ENCODE measurements around the gene CNFN.

CNFN gene

GRCh38 chr19:42410371-42410770 is 20.3 kb upstream of the CNFN start:
- Histone ChIP-seq H3K9me3 (ENCODE audit: control insufficient read depth, insufficient read depth, low read depth, low read length) (no peaks in the 10 kb centered on the region), H3K4me1 (ENCODE audit: control insufficient read depth, insufficient read depth, low read length) (peaks cover 11% of the 10 kb centered on the region), H3K27me3 (ENCODE audit: control insufficient read depth, insufficient read depth, low read length) (peaks cover 61% of the 10 kb centered on the region), H3K27ac (ENCODE audit: low read depth, low read length) (no peak overlapping the region), H3K36me3 (ENCODE audit: control insufficient read depth, insufficient read depth, low read length) (peaks cover 5% of the 10 kb centered on the region), H3K4me3 (ENCODE audit: low read depth, low read length) (no peak overlapping the region), H3K9ac (ENCODE audit: low read length) (no peak overlapping the region)

- peaks cover 5% of the 10 kb centered on the region for H3K36me3 ChIP-seq (ENCODE audit: control insufficient read depth, insufficient read depth, low read length)
- H3K9ac ChIP-seq (ENCODE audit: low read length), result no peak overlapping the region
- H3K4me1 ChIP-seq (ENCODE audit: control insufficient read depth, insufficient read depth, low read length), result peaks cover 11% of the 10 kb centered on the region
- no peak overlapping the region for H3K27ac ChIP-seq (ENCODE audit: low read depth, low read length)
- no peak overlapping the region for H3K4me3 ChIP-seq (ENCODE audit: low read depth, low read length)
- peaks cover 59% of the 10 kb centered on the region for H3K27me3 ChIP-seq (ENCODE audit: control insufficient read depth, insufficient read depth, low read length)
- H3K9me3 ChIP-seq (ENCODE audit: control insufficient read depth, insufficient read depth, low read depth, low read length), result no peaks in the 10 kb centered on the region
Measured at GRCh38 chr19:42409477-42409876, 19.4 kb upstream of the CNFN start.

GRCh38 chr19:42407816-42408175 is 17.7 kb upstream of the CNFN start:
- H3K9me3 ChIP-seq (ENCODE audit: control insufficient read depth, insufficient read depth, low read depth, low read length), result no peaks in the 10 kb centered on the region
- H3K9ac ChIP-seq (ENCODE audit: low read length), result no peak overlapping the region
- peaks cover 56% of the 10 kb centered on the region for H3K27me3 ChIP-seq (ENCODE audit: control insufficient read depth, insufficient read depth, low read length)
- H3K4me3 ChIP-seq (ENCODE audit: low read depth, low read length), result no peak overlapping the region
- peaks cover 5% of the 10 kb centered on the region for H3K36me3 ChIP-seq (ENCODE audit: control insufficient read depth, insufficient read depth, low read length)
- H3K27ac ChIP-seq (ENCODE audit: low read depth, low read length), result no peak overlapping the region
- H3K4me1 ChIP-seq (ENCODE audit: control insufficient read depth, insufficient read depth, low read length), result peaks cover 14% of the 10 kb centered on the region

- no peak overlapping the region for H3K4me3 ChIP-seq (ENCODE audit: low read depth, low read length)
- peaks cover 14% of the 10 kb centered on the region for H3K4me1 ChIP-seq (ENCODE audit: control insufficient read depth, insufficient read depth, low read length)
- no peak overlapping the region for H3K27ac ChIP-seq (ENCODE audit: low read depth, low read length)
- no peak overlapping the region for H3K9ac ChIP-seq (ENCODE audit: low read length)
- H3K27me3 ChIP-seq (ENCODE audit: control insufficient read depth, insufficient read depth, low read length), result peaks cover 57% of the 10 kb centered on the region
- no peaks in the 10 kb centered on the region for H3K9me3 ChIP-seq (ENCODE audit: control insufficient read depth, insufficient read depth, low read depth, low read length)
- H3K36me3 ChIP-seq (ENCODE audit: control insufficient read depth, insufficient read depth, low read length), result peaks cover 5% of the 10 kb centered on the region
Measured at GRCh38 chr19:42407085-42407815, 17.2 kb upstream of the CNFN start.

GRCh38 chr19:42406111-42406510 is 16.0 kb upstream of the CNFN start:
- Histone ChIP-seq H3K36me3 (ENCODE audit: control insufficient read depth, insufficient read depth, low read length) (peaks cover 5% of the 10 kb centered on the region), H3K9ac (ENCODE audit: low read length) (no peak overlapping the region), H3K27ac (ENCODE audit: low read depth, low read length) (no peak overlapping the region)

GRCh38 chr19:42403586-42403985 is 13.5 kb upstream of the CNFN start:
- Histone ChIP-seq H3K27ac (ENCODE audit: low read depth, low read length) (no peak overlapping the region), H3K9me3 (ENCODE audit: control insufficient read depth, insufficient read depth, low read depth, low read length) (no peaks in the 10 kb centered on the region), H3K4me1 (ENCODE audit: control insufficient read depth, insufficient read depth, low read length) (peaks cover 10% of the 10 kb centered on the region), H3K27me3 (ENCODE audit: control insufficient read depth, insufficient read depth, low read length) (peaks cover 42% of the 10 kb centered on the region), H3K9ac (ENCODE audit: low read length) (no peak overlapping the region), H3K4me3 (ENCODE audit: low read depth, low read length) (no peak overlapping the region), H3K36me3 (ENCODE audit: control insufficient read depth, insufficient read depth, low read length) (peaks cover 3% of the 10 kb centered on the region; the same call in 1 of the 2 replicates)

More at GRCh38 chr19:42406111-42406510, 16.0 kb upstream of the CNFN start:
- Histone ChIP-seq H3K4me1 (ENCODE audit: control insufficient read depth, insufficient read depth, low read length) (peaks cover 8% of the 10 kb centered on the region), H3K4me3 (ENCODE audit: low read depth, low read length) (no peak overlapping the region), H3K27me3 (ENCODE audit: control insufficient read depth, insufficient read depth, low read length) (peaks cover 52% of the 10 kb centered on the region), H3K9me3 (ENCODE audit: control insufficient read depth, insufficient read depth, low read depth, low read length) (no peaks in the 10 kb centered on the region)

- Histone ChIP-seq H3K4me1 (ENCODE audit: control insufficient read depth, insufficient read depth, low read length) (peaks cover 15% of the 10 kb centered on the region), H3K36me3 (ENCODE audit: control insufficient read depth, insufficient read depth, low read length) (peaks cover 2% of the 10 kb centered on the region; the same call in 1 of the 2 replicates), H3K27me3 (ENCODE audit: control insufficient read depth, insufficient read depth, low read length) (peaks cover 34% of the 10 kb centered on the region), H3K4me3 (ENCODE audit: low read depth, low read length) (peak overlapping the region; percentile 79), H3K9me3 (ENCODE audit: control insufficient read depth, insufficient read depth, low read depth, low read length) (no peaks in the 10 kb centered on the region), H3K27ac (ENCODE audit: low read depth, low read length) (no peak overlapping the region), H3K9ac (ENCODE audit: low read length) (peak overlapping the region; percentile 24)
Measured at GRCh38 chr19:42402376-42403116, 12.4 kb upstream of the CNFN start.

GRCh38 chr19:42401365-42402303 is 11.5 kb upstream of the CNFN start:
- H3K4me3 ChIP-seq (ENCODE audit: low read depth, low read length), result peak overlapping the region; percentile 79
- H3K36me3 ChIP-seq (ENCODE audit: control insufficient read depth, insufficient read depth, low read length), result no peaks in the 10 kb centered on the region
- H3K4me1 ChIP-seq (ENCODE audit: control insufficient read depth, insufficient read depth, low read length), result peaks cover 16% of the 10 kb centered on the region
- peaks cover 30% of the 10 kb centered on the region for H3K27me3 ChIP-seq (ENCODE audit: control insufficient read depth, insufficient read depth, low read length)
- peak overlapping the region; percentile 40 for H3K9ac ChIP-seq (ENCODE audit: low read length)
- H3K27ac ChIP-seq (ENCODE audit: low read depth, low read length), result no peak overlapping the region
- H3K9me3 ChIP-seq (ENCODE audit: control insufficient read depth, insufficient read depth, low read depth, low read length), result no peaks in the 10 kb centered on the region

- H3K27ac ChIP-seq (ENCODE audit: low read depth, low read length), result no peak overlapping the region
- H3K4me1 ChIP-seq (ENCODE audit: control insufficient read depth, insufficient read depth, low read length), result peaks cover 20% of the 10 kb centered on the region
Measured at GRCh38 chr19:42400404-42400803, 10.3 kb upstream of the CNFN start.

GRCh38 chr19:42397263-42398166 is 7.4 kb upstream of the CNFN start:
- peaks cover 13% of the 10 kb centered on the region for H3K27me3 ChIP-seq (ENCODE audit: control insufficient read depth, insufficient read depth, low read length)
- no peaks in the 10 kb centered on the region for H3K36me3 ChIP-seq (ENCODE audit: control insufficient read depth, insufficient read depth, low read length)
- H3K9me3 ChIP-seq (ENCODE audit: control insufficient read depth, insufficient read depth, low read depth, low read length), result no peaks in the 10 kb centered on the region
- H3K4me1 ChIP-seq (ENCODE audit: control insufficient read depth, insufficient read depth, low read length), result peaks cover 14% of the 10 kb centered on the region
- H3K27ac ChIP-seq (ENCODE audit: low read depth, low read length), result no peak overlapping the region
- H3K9ac ChIP-seq (ENCODE audit: low read length), result peak overlapping the region; percentile 74
- peak overlapping the region; percentile 75 for H3K4me3 ChIP-seq (ENCODE audit: low read depth, low read length)

More at GRCh38 chr19:42400404-42400803, 10.3 kb upstream of the CNFN start:
- Histone ChIP-seq H3K27me3 (ENCODE audit: control insufficient read depth, insufficient read depth, low read length) (peaks cover 23% of the 10 kb centered on the region), H3K9me3 (ENCODE audit: control insufficient read depth, insufficient read depth, low read depth, low read length) (no peaks in the 10 kb centered on the region), H3K4me3 (ENCODE audit: low read depth, low read length) (no peak overlapping the region), H3K9ac (ENCODE audit: low read length) (no peak overlapping the region), H3K36me3 (ENCODE audit: control insufficient read depth, insufficient read depth, low read length) (no peaks in the 10 kb centered on the region)

Measured in HUES6 (cell line).